Skeletal muscle tissue (tissue), 4 donors: Measurements from ENCODE around the gene HAAO. TPM values are rescaled to one million over a fixed set of nuclear protein-coding genes. Genes with fewer than 3 reads are reported as not detected.
A peak's percentile ranks its signal among the peaks of the same experiment; 100 is the strongest.

Source experiments
- H3K27ac ChIP-seq: one replicate; pipeline ENCODE4 v1.7.0; 2013; ENCODE audit warnings: mild to moderate bottlenecking, low read depth, low read length, inconsistent platforms
- H3K27me3 ChIP-seq, 3 donors: one replicate each; pipeline ENCODE4 v1.7.0; 2013; ENCODE audit warnings: low read length in 3 of 3; ENCODE audit not compliant: control insufficient read depth in 3 of 3, insufficient read depth in 3 of 3
- H3K36me3 ChIP-seq, 3 donors: one replicate each; pipeline ENCODE4 v1.7.0; 2013; ENCODE audit warnings: low read length in 3 of 3; ENCODE audit not compliant: control insufficient read depth in 3 of 3, insufficient read depth in 3 of 3
- H3K4me1 ChIP-seq, 3 donors: one replicate each; pipeline ENCODE4 v1.7.0; 2013; ENCODE audit warnings: low read length in 3 of 3, mild to moderate bottlenecking in 3 of 3; ENCODE audit not compliant: control insufficient read depth in 3 of 3, insufficient read depth in 3 of 3
- H3K4me3 ChIP-seq, 3 donors: one replicate each; pipeline ENCODE4 v1.7.0; 2013; ENCODE audit warnings: low read length in 3 of 3
- H3K9ac ChIP-seq, 3 donors: one replicate each; pipeline ENCODE4 v1.7.0; 2013; ENCODE audit warnings: low read length in 3 of 3, mild to moderate bottlenecking in 3 of 3, moderate library complexity in 2 of 3, low read depth in 1 of 3
- H3K9me3 ChIP-seq, 3 donors: one replicate each; pipeline ENCODE4 v1.7.0; 2013; ENCODE audit warnings: low read length in 3 of 3; ENCODE audit not compliant: control insufficient read depth in 3 of 3
- total RNA-seq: library from RNA; depleted of rRNA; stranded (reverse); fragments of >200 nt; gene quantifications from one replicate; pipeline ENCODE4 v1.2.3, GENCODE V29; 2014
- donor health status: Osteomylitis.

Gene HAAO
- total RNA-seq, 1 donor from 2014 or later = 4.2 TPM

GRCh38 chr2:42813763-42814162 is 21.4 kb upstream of the HAAO start:
- Histone ChIP-seq H3K27ac (no peak overlapping the region), H3K9ac (no peak overlapping the region), H3K4me3 (no peak overlapping the region), H3K9me3 (no peaks in the 10 kb centered on the region), H3K36me3 (no peaks in the 10 kb centered on the region), H3K27me3 (no peaks in the 10 kb centered on the region), H3K4me1 (peaks cover 5 to 19% (median 15%) of the 10 kb centered on the region in 3 donors)

GRCh38 chr2:42812899-42813479 is 20.6 kb upstream of the HAAO start:
- Histone ChIP-seq H3K36me3 (no peaks in the 10 kb centered on the region), H3K27ac (no peak overlapping the region), H3K4me3 (no peak overlapping the region), H3K9me3 (no peaks in the 10 kb centered on the region), H3K27me3 (no peaks in the 10 kb centered on the region), H3K4me1 (peaks cover 5 to 19% (median 15%) of the 10 kb centered on the region in 3 donors), H3K9ac (no peak overlapping the region)

- H3K4me3 ChIP-seq = peak overlapping the region; percentile 78 to 89 (median 86)
Observed at GRCh38 chr2:42810971-42811811, 18.8 kb upstream of the HAAO start.

GRCh38 chr2:42810121-42810970 is 18.0 kb upstream of the HAAO start:
- Histone ChIP-seq H3K4me3 (peak overlapping the region; percentile 78 to 89 (median 86)), H3K9me3 (no peaks in the 10 kb centered on the region), H3K9ac (peak overlapping the region; percentile 93 to 99 (median 95)), H3K4me1 (peaks cover 5 to 19% (median 17%) of the 10 kb centered on the region in 3 donors), H3K27ac (peak overlapping the region; percentile 98), H3K36me3 (no peaks in the 10 kb centered on the region), H3K27me3 (no peaks in the 10 kb centered on the region)

More at GRCh38 chr2:42810971-42811811, 18.8 kb upstream of the HAAO start:
- peak overlapping the region; percentile 93 to 99 (median 95) for H3K9ac ChIP-seq
- no peaks in the 10 kb centered on the region for H3K9me3 ChIP-seq
- H3K4me1 ChIP-seq = peaks cover 5 to 19% (median 15%) of the 10 kb centered on the region in 3 donors
- H3K27me3 ChIP-seq = no peaks in the 10 kb centered on the region
- peak overlapping the region; percentile 98 for H3K27ac ChIP-seq
- H3K36me3 ChIP-seq = no peaks in the 10 kb centered on the region

- H3K27me3 ChIP-seq = no peaks in the 10 kb centered on the region
- H3K4me1 ChIP-seq = peaks cover 5 to 24% (median 23%) of the 10 kb centered on the region in 3 donors
- no peaks in the 10 kb centered on the region for H3K9me3 ChIP-seq
- no peaks in the 10 kb centered on the region for H3K36me3 ChIP-seq
- peak overlapping the region; percentile 77 to 99 (median 95) for H3K9ac ChIP-seq
- H3K4me3 ChIP-seq = peak overlapping the region; percentile 72 to 82 (median 78)
- peak overlapping the region; percentile 98 for H3K27ac ChIP-seq
Observed at GRCh38 chr2:42809819-42810120, 17.4 kb upstream of the HAAO start.

- H3K36me3 ChIP-seq = no peaks in the 10 kb centered on the region
- peaks cover 5 to 29% (median 26%) of the 10 kb centered on the region in 3 donors for H3K4me1 ChIP-seq
- H3K27ac ChIP-seq = peak overlapping the region; percentile 98
Observed at GRCh38 chr2:42809131-42809818, 16.9 kb upstream of the HAAO start.

GRCh38 chr2:42808301-42808700 is 15.9 kb upstream of the HAAO start:
- peaks cover 5 to 32% (median 30%) of the 10 kb centered on the region in 3 donors for H3K4me1 ChIP-seq
- no peak overlapping the region for H3K27ac ChIP-seq

More at GRCh38 chr2:42809131-42809818, 16.9 kb upstream of the HAAO start:
- Histone ChIP-seq H3K9ac (peak overlapping the region; percentile 77 to 99 (median 95)), H3K27me3 (no peaks in the 10 kb centered on the region), H3K9me3 (no peaks in the 10 kb centered on the region), H3K4me3 (peak overlapping the region; percentile 72 to 82 (median 78))

GRCh38 chr2:42806786-42807185 is 14.4 kb upstream of the HAAO start:
- Histone ChIP-seq H3K27me3 (no peaks in the 10 kb centered on the region), H3K4me3 (no peak overlapping the region), H3K9ac (no peak overlapping the region), H3K27ac (no peak overlapping the region), H3K36me3 (no peaks in the 10 kb centered on the region), H3K9me3 (no peaks in the 10 kb centered on the region), H3K4me1 (peaks cover 5 to 32% (median 30%) of the 10 kb centered on the region in 3 donors)

More at GRCh38 chr2:42808301-42808700, 15.9 kb upstream of the HAAO start:
- H3K4me3 ChIP-seq = no peak overlapping the region
- no peaks in the 10 kb centered on the region for H3K36me3 ChIP-seq
- no peak overlapping the region for H3K9ac ChIP-seq
- no peaks in the 10 kb centered on the region for H3K27me3 ChIP-seq
- H3K9me3 ChIP-seq = no peaks in the 10 kb centered on the region

GRCh38 chr2:42804891-42805290 is 12.5 kb upstream of the HAAO start:
- Histone ChIP-seq H3K9me3 (no peaks in the 10 kb centered on the region), H3K27ac (no peak overlapping the region), H3K9ac (no peak overlapping the region), H3K36me3 (no peaks in the 10 kb centered on the region), H3K27me3 (no peaks in the 10 kb centered on the region), H3K4me1 (peaks cover 5 to 23% (median 18%) of the 10 kb centered on the region in 3 donors), H3K4me3 (no peak overlapping the region)
